GM21360 (cell line): ENCODE measurements around the gene BMX.

ENCODE experiments used
- ATAC-seq: cut with Tn5 transposase; IDR thresholded peaks from one replicate; pipeline ENCODE4 v1.9.1; 2021; ENCODE audit warnings: mild to moderate bottlenecking, moderate library complexity; ENCODE audit not compliant: unreplicated experiment

Gene BMX

GRCh38 chrX:15567886-15568616 lies 67.4 kb downstream of the BMX start:
- no peak for ATAC-seq

GRCh38 chrX:15570145-15570544 lies 69.5 kb downstream of the BMX start:
- ATAC-seq: no peak

DNA sequence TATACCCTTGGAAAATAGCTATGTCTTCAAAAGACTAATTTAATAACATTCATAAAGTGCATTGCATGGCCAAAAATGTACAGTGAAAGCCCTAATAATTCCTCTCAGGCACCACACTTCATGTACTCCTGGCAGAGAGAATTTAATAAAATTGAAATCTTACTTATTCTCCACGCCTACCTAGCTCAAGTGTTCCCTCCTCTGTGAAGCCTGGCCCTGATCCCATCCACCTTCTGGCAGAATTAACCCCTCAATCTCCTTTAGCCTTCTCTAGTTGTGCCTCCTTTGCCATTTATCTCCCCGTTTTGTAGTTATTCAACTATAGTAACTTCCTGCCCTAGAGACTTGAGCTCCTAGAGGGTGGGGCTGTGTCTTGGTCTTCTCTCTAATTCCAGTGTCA lies 73.4 kb downstream of the BMX start:
- no peak for ATAC-seq

DNA sequence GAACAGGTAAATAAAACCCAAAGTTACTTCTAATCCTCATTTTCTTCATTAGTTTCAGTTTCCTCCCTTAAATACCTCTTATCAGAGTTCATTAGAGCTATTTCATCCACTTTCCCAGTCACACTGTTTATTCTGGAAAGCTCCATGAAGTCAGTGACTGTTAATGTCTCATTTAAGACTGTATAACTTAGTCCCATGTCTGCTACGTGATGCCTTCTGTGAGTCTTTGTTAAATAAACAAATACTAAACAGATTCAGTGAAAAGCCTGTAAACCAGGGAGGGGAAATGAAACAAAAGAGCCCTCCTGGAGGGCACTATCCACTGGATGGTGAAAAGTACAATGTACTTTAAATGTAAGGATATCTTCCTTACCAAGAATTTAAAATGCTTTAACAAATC lies 75.4 kb downstream of the BMX start:
- no peak for ATAC-seq

- ATAC-seq: no peak
These were observed 79.5 kb downstream of the BMX start for GRCh38 chrX:15579778-15580747.

GRCh38 chrX:15594371-15594770 lies 93.8 kb downstream of the BMX start:
- no peak for ATAC-seq

GRCh38 chrX:15598026-15598425 lies 97.4 kb downstream of the BMX start:
- ATAC-seq: no peak

GRCh38 chrX:15599461-15599860 lies 98.9 kb downstream of the BMX start:
- no peak for ATAC-seq

GRCh38 chrX:15600049-15600448 lies 99.4 kb downstream of the BMX start:
- no peak for ATAC-seq

- ATAC-seq: no peak
These were observed 100.1 kb downstream of the BMX start, which contains the start of gene ACE2 for GRCh38 chrX:15600745-15601144. Gene ACE2, minus strand, starts transcription at chrX:15600960. Its CDS starts 49 bp downstream, at chrX:15600911.

DNA sequence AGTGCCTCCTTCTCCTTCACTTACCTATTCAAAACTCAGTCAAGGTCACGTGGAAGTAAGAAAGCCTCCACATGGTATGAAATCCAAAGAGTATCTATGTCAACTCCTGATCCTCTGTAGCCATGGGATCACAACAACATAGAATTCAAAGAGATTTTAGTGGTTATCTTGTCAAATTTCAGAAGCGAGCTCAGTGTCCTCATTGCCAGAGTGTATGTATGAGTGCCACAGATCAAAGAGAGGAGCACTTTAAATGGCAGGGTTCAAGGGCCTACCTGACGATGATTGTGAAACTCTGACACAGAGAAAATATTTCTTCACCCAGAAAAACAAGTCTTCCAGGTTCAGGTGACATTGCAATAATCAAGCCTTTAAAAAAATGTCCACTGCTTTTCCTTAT lies 101.3 kb downstream of the BMX start:
- no peak for ATAC-seq

- no peak for ATAC-seq
These were observed 102.2 kb downstream of the BMX start for GRCh38 chrX:15602761-15603160.

DNA sequence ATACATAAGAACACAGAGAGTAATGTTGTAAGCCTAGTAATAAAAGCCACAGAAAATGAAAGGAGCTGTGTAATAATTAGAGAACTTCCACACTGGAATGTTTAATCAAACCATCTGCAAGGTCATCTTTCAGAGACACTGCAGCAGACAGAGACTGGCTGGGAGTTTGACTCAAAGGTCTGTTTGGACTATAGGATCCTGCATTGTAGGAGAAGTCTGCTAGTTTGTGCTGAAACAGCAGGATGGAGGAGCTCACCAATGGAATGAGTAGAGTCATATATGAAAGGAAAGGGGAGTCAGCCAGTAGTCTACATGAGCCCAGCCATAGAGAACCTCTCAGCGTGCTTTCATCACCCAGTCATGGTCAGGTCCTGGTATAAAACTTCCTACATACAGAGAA lies 104.6 kb downstream of the BMX start:
- no peak for ATAC-seq
